GM19395 (cell line): ENCODE data around the gene NLRC4.
"Not testable (repeated sequence)": the region's sequence is repeated elsewhere in the genome, so short reads cannot be mapped to it uniquely, and the experiment has no call there.

Experiments used
- ATAC-seq: cut with Tn5 transposase; IDR thresholded peaks from one replicate; pipeline ENCODE4 v1.9.1; 2021; ENCODE audit warnings: mild to moderate bottlenecking, moderate library complexity; ENCODE audit not compliant: unreplicated experiment

Gene NLRC4

DNA sequence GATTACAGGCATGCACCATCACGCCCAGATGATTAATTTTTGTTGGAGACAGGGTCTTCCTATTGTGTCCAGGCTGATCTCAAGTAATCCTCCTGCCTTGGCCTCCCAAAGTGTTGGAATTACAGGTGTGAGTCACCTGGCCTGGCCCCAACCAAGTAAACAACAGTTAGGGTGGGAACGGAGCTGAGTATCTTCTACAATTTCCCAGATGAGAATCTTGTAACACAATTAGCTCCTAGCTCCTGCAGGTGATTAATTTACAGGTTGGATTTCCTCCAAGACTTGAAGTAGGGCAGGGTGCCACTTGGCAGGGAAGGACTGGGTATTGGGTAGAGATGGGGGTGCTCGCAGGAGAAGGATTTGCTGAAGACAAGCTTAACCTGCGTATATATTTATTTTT is 17.8 kb downstream of the NLRC4 start:
- no peak for ATAC-seq

DNA sequence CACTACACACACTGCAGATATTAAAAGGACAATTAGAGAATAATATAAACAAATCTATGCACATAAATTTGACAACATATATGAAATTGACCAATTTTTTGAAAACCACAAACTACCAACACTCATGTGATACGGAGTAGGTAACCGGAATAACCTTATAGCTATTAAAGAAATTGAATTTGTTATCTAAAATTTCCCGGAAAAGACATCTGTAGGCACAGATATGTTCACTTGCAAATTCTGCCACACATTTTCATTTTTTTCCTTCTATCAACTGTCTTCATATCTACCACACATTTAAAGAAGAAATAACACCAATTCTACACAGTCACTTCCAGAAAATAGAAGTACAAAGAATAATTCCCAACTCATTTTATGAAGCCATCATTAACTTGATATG is 22.4 kb downstream of the NLRC4 start:
- no peak for ATAC-seq

DNA sequence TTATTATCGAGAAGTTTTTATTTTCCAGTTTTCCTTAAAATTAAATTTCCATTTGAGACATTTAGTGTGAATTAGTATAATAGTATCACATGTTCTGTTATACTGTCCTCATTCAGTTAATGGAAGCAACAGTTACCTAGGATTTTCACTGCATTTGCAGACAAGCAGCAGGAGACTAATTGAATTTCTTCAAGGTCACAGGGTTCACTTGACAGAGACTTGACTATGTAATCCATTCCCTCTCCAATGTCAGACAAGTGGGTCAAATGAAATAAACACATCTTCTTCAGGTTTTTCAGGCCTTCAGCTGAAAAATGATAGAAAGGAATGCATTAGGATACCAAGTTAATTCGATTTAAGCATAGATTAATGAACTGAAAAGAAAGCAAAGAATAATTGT is 26.7 kb downstream of the NLRC4 start:
- ATAC-seq, result no peak

DNA sequence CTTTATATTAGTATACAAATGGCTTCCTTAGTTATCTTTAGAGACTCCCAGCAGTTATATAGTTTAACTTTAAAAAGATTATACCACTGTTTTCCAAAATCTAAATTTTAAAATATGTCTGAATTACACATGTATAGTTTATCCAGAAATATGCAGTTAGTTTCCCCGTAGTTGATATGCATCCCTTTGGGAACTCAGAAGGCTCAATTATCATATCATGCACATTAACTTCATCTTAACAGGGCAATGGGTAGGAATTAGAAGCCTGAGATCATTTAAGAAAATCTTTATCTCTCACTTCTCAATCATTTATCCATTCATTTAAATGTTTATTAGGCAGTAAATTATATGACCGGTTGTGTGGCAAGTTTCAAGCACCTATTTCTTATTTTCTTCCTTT is 27.2 kb downstream of the NLRC4 start:
- ATAC-seq, result no peak

DNA sequence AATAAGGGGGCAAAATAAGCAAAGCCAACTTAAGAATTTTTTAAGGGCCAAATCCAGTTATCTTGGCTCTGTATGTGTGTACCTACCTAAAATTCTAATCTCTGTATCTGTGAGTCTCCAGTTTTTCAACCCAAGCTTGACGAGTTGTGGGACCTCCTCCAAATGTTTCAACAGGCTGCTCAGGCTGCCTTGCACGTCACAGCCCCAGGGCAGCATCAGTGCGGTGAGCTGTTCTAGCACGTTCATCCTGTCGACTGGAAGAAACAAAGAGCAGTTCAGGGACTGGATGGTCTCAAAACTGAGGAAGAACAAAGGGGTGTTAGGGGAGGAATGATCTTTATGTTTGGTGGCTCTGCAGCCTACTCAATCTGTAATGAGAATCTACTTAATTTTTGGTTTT is 29.4 kb downstream of the NLRC4 start:
- no peak for ATAC-seq

DNA sequence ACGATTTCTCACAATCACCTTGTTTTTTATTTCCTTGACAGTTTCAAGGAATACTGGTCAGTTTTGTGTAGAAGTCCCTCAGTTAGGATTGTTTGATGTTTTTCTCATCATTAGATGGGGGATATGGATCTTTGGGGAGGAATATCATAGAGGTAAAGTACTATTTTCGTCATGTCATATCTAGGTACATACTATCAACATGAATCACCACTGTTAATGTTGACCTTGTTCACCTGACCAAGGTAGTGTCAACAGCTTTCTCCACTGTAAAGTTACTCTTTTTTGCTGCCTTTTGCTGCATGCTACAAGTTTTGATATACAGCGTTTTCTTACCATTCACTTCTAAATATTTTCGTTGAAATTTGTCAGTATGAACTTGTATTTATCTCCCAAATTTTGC is 32.7 kb downstream of the NLRC4 start:
- ATAC-seq, result no peak

DNA sequence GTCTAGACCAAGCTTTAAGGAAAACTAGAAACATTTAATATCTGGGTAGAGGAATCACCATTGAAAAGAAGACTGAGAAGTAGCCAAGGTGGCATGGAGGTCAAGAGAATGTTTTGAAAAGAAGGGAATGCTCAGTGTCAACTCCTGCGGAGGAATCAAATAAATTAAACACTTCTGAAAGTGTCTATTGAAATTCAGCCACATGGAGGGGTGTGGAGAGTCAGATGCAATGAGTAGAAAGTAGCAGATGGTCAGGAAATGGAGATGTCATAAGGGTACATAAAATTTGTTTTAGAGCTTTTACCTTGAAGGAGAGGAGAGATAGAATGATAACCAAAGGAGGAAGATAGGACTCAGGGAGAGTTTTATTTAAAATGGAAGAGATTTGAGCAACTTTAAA is 35.1 kb downstream of the NLRC4 start:
- ATAC-seq, result no peak

DNA sequence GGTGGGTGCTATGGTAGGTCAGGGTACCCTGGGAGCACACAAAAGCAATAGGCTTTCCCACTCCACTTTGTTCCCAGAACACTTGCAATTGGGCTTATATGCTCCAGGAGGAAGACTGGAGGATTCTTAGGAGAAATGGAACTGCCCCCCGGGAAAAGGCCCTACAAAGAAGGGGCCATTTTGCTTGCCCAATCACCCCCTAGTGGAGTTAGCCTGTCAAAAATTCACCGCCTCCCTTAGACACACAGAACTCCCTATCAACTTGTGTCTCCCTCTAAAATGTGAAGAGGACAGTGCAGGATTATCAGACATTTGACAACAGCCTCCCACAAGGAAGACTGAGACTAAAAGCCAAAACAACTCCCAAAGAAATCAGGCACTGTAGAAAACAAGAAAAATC is 36.5 kb downstream of the NLRC4 start:
- ATAC-seq, result no peak

DNA sequence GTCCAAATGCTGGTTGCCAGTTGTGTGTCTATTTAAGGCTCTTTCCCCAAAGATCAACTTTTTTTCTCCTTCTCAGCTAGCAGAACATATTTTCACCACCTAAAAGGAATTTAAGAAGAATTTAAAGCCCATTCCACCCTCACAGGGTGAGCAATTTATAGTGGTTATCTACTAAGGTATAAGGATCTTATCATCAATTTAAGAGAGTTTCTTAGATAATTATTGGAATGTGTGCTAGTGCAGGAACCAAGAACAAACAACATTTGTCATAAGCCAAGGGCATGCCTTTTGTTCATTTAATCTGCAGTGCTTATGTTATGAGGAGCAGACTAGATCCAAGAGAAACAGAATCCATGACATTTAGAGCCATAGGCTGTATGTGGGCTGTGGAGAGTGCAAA is 37.2 kb downstream of the NLRC4 start:
- no peak for ATAC-seq

DNA sequence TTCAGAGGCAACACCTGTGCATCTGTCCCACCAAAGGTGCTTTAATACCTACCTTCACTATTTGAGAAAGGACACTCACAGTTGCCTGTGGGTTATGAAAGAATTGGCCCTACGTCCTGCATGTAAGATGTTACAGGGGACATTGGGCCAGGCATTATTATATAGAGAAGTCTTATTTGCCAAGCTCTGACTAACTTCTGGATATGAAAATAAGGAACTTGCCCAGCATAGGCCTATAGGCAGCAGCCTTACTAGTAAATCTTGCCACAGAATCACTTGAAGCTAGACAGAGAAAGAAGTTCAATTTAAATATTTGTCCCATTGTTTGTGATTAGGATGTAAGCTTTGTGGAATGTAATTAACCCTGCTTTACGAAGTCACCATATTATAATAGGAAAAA is 41.7 kb downstream of the NLRC4 start:
- no peak for ATAC-seq

DNA sequence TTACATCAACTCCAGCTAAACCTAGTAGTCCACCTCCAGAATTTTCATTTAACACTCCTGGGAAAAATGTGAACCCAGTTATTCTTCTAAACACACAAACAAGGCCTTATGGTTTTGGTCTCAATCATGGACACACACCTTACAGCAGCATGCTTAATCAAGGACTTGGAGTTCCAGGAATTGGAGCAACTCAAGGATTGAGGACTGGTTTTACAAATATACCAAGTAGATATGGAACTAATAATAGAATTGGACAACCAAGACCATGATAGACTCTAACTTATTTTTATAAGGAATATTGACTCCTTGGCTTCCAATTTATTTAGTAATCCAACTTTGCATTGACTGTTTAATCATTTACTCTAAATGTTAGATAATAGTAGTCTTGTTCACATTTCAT is 44.2 kb downstream of the NLRC4 start:
- ATAC-seq, result no peak

DNA sequence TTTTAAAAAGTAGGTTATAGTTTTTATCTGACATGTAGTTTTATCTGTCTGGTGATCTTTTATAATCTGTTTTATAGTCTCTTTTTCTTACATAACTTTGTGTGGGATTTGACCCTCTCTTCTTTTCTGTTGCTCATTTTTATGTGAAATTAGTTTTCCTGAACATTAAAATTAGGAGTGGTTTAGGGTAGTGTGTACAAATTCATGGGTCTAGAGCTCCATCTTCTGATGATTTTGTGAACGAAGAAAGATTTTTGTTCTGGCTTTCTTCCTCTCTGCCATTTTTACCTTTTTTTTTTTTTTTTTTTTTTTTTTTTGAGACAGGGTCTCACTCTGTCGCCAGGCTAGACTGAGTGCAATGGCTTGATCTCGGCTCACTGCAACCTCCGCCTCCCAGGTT is 52.4 kb downstream of the NLRC4 start:
- ATAC-seq, result no peak

DNA sequence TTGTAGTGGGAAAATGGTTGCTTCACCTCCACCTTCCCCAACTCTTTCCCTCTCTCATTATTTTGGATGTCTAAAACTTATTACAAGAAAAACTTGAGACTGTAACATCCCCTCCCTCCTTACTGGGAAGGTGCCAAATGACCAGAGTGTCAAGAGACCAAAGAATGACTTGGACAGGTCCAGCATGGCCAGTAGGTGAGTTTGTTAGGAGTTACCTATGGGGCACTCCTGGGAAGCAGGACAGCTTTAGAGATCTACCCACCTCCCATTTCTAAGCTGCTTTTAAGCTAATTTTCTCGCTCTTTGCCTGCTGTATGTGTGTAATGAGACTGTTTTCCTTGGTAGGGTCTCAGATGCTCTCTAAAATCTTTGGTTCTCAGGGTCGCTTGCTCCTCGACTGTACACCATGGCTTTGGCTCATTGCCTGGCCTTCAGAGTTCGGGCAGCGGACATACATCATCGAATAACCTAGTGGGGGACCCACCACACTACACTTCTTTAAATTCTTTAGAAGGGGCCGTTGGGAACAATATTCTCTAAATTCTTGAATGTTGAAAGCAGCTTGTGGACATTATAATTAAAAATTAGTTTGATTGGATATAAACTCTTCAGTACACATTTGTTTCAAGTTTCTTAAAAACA is 53.8 kb downstream of the NLRC4 start:
- ATAC-seq, result no peak

DNA sequence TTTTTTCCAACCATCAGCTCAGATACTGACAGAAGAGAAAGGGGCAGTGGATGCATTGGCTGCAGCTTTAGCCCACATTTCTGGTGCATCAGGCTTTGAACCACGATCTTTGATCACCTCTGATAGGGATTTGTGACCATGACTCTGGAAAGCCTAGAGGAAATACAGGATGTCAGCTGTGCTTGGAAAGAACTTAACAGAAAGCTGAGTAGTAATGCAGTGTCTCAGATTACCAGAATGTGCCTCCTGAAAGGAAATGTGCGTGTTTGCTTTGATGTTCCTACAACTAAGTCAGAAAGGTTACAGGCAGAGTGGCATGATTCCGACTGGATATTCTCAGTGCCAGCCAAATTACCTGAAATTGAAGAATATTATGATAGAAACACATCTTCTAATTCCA is 61.3 kb downstream of the NLRC4 start:
- not testable (repeated sequence) for ATAC-seq

DNA sequence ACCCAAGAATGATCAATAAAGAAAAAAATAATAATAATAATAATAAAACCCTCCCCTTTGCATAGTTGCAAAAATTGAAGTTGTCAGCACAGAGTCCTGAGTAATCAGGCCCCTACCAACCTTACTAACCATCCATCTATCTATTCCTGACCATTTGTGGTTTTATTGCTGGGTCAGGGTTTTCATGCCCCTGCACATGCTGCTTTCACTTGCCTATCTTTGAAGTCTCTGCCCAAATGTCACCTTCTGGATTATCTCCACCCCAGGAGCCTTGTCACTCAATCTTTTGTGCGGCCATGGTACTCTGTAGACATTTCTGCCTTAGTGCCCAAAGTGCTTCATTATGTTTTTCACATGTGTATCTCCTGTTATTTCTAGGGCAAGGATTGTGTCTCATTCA is 63.9 kb downstream of the NLRC4 start:
- no peak for ATAC-seq

DNA sequence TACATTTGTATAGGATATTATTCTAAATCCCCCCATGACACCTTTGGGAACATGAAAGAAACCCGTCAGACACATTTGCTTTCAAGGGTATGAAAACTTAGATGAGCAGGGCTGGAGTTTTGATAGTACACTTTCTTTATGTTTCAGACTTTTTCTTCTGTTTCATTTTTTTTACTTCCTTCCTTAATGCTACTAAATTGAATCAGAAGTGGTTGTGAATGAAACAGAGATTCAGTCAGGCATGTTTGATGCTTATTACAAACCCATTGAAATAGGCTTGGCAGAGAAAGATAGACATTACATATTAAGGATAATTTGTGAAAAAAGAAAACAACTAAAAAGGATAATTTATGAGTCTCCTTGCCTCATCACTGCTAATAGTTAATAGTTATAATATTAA is 72.3 kb downstream of the NLRC4 start:
- no peak for ATAC-seq

DNA sequence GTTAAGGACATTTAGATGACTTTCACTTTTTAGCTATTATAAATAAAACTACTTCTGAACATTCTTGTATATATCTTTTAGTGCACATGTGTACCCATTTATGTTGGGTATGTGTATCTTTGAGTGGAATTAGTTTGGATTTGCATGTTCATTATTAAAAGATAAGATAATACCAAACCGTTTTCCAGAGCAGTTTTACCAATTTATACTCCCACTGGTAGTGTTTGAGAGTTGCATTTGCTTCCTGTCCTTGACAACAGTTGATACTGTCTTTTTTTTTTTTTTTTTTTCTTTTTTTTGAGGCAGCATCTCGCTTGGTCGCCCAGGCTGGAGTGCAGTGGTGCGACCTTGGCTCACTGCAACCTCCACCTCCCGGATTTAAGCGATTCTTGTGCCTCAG is 75.7 kb downstream of the NLRC4 start:
- no peak for ATAC-seq

DNA sequence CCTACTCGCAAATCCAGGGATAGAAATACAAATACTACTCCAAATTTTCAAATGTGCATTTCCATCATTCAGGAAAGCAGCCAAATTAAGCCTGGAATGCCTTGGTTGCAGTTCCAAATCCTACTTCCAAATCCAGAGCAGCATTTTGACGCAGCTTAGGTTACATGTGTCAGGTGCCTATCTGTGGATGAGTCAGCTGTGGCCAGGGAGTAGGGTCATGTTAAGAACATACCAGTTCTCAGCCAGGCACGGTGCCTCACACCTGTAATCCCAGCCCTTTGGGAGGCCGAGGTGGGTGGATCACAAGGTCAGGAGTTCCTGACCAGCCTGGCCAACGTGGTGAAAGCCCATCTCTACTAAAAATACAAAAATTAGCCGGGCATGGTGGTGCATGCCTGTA is 82.0 kb downstream of the NLRC4 start:
- no peak for ATAC-seq
